ENCODE data around the gene CDX2.

DNA sequence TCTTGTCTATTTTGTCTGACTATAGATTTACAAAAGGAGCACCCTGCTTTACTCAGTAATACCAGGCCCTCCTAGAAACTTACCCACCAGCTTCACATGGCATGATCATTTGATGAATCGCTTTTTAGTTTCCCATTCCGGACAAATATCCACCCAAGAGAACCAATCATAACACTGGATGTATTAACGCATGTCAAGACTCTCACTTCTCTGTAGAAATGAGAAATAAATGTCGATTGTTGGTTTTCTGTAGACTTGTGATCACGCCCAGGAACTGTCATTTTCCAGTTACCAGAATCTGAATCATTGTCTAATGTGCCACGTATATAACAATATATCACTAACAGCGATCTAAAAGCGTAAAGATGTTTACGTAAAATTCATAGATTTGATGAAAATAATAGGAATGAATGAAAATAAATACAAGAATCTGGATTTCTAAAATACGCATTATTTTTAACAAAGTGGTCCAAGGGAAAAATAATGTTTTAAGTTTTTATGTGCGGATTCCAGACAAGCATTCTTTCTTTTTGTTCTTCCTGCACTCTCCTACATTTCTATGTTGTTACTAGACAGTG, 14.0 kb downstream of the CDX2 start:
- TF ChIP-seq, protein P1, sequence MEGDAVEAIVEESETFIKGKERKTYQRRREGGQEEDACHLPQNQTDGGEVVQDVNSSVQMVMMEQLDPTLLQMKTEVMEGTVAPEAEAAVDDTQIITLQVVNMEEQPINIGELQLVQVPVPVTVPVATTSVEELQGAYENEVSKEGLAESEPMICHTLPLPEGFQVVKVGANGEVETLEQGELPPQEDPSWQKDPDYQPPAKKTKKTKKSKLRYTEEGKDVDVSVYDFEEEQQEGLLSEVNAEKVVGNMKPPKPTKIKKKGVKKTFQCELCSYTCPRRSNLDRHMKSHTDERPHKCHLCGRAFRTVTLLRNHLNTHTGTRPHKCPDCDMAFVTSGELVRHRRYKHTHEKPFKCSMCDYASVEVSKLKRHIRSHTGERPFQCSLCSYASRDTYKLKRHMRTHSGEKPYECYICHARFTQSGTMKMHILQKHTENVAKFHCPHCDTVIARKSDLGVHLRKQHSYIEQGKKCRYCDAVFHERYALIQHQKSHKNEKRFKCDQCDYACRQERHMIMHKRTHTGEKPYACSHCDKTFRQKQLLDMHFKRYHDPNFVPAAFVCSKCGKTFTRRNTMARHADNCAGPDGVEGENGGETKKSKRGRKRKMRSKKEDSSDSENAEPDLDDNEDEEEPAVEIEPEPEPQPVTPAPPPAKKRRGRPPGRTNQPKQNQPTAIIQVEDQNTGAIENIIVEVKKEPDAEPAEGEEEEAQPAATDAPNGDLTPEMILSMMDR (IDR thresholded peaks at IDR 0.05) = no peak
- no peak for TF ChIP-seq POLR2AphosphoS5 (IDR thresholded peaks at IDR 0.05)
